HG03354 (cell line): ENCODE measurements around the gene ZC3H18.

Experiments used
- ATAC-seq: cut with Tn5 transposase; IDR thresholded peaks from one replicate; pipeline ENCODE4 v1.9.1; 2021; ENCODE audit warnings: mild to moderate bottlenecking; ENCODE audit not compliant: unreplicated experiment, poor library complexity, severe bottlenecking

The ZC3H18 gene

GRCh38 chr16:88576307-88576706, 6.1 kb downstream of the ZC3H18 start:
- ATAC-seq = no peak

GRCh38 chr16:88577166-88577565, 7.0 kb downstream of the ZC3H18 start:
- ATAC-seq = no peak

DNA sequence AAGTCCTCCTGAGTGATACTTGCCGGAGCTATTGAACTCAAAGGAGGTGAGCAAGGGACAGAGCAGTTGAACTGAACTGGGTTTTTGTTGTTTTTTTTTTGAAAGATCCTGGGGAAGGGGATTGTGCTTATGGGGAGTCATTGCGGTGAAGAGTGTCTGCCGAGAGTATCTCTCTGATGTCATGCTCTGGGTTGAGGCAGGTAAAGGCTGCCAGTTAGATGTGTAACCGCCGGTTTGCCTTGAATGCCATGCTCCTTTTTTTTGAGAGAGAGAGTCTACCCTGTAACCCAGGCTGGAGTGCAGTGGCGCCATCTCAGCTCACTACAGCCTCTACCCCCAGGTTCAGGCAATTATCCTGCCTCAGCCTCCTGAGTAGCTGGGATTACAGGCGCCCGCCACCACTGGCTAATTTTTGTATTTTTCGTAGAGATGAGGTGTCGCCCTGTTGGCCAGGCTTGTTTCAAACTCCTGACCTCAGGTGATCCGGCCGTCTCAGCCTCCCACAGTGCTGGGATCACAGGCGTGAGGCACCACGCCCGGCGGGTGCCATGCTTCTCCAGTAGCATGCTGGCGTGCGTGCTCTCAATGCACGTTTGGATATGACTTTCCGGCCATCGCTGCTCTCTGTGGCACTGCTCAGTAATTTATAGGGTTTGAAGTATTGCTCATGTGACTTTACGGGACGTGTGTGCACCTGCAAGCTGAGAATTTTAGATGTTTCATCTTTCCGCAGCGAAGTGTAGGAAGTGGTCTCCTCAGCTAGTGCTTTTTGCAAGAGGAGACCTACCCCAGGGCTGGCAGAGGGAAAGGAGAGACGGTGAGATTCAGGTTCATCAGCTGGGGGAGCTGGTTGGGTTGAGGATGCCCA, 8.5 kb downstream of the ZC3H18 start:
- ATAC-seq = no peak

DNA sequence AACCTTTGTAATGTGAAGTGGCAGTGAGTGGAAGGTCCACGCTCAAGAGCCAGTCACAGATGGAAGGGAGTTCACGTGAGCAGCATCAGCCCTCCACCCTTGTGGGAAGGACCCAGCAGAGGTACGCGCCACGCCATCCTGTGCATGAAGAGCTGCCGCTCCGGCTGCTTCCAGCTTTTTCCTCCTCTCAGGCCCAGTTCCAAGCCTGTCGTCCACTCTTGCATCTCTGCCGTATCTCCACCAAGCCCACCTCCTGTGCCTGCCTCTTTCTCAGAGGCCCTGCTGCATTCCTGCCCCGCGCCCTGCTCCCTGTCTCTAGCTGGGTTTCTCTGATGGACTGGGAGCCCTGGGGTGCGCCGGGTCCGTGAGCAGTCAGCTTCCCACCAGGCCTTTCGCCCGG, 10.2 kb downstream of the ZC3H18 start:
- no peak for ATAC-seq

GRCh38 chr16:88581033-88581432, 10.8 kb downstream of the ZC3H18 start:
- ATAC-seq = no peak

GRCh38 chr16:88582912-88583575, 12.8 kb downstream of the ZC3H18 start:
- no peak for ATAC-seq

DNA sequence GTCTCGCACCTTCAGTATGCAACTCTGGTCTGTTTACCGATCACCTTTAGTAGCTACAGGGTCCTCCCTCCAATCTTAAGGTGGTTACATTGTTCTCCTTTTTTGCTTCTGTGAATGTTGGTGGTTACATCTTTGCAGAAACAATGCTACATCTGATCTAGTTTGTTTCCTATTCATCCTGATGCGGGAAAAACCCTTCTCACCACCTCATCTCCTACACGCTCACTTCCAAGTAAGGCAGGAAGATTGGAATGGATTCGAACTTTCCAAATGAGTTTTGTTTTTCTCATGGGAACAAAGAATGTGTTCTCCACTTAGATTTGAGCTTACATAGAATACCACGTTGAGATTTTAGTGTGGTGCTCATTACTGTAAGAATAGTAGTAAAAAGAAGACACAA, 14.5 kb downstream of the ZC3H18 start:
- no peak for ATAC-seq

GRCh38 chr16:88585269-88585668, 15.1 kb downstream of the ZC3H18 start:
- no peak for ATAC-seq

GRCh38 chr16:88585927-88586581, 15.9 kb downstream of the ZC3H18 start:
- ATAC-seq = no peak

DNA sequence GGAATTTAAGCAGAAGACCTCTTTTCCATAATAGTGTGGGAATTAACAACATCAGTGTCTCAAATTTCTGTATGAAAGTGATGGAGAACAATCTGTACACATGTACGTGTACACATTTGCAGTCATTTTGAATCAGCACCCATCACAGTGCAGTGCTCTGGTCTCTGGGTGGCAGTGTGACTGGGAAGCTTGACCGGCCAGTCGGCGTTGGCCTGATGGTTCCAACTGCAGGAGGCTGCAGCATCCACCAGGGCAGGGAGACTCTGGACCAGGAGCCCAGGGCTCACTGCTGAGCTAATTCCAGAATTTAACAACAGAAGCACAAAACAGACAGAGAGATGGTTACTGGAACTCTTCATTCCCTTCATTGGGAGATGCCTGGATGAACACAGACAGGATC, 17.9 kb downstream of the ZC3H18 start:
- ATAC-seq = no peak

DNA sequence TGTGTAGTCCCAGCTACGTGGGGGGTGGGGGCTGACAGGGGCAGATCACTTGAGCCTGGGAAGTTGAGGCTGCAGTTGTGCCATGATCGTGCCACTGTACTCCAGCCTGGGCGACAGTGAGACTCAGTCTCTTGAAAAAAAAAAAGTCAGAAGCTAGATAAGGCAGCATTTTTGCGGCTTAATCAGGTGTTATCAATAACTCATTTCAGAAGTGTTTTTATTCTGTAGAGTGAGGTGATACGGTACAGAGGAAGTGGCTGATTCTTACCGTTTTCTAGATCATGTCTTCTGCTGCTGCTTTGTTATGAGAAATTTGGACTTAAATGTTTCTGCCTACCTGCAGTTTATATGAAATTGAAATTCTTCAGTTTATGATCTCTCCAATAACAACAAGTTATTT, 18.6 kb downstream of the ZC3H18 start:
- ATAC-seq = no peak

DNA sequence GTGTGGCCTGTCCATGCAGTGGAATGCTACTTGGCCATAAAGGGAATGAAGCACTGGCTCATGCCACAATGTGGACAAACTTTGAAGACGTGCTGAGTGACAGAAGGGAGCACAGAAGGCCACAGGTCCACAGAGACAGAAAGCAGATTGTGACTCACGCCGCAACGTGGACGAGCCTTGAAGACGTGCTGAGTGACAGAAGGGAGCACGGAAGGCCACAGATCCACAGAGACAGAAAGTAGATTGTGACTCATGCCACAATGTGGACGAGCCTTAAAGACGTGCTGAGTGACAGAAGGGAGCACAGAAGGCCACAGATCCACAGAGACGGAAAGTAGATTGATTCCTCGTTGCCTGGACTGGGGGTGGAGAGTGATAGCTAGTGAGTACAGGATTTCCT, 19.2 kb downstream of the ZC3H18 start:
- no peak for ATAC-seq

- ATAC-seq = no peak
These were observed 21.4 kb downstream of the ZC3H18 start for GRCh38 chr16:88591577-88592021.

DNA sequence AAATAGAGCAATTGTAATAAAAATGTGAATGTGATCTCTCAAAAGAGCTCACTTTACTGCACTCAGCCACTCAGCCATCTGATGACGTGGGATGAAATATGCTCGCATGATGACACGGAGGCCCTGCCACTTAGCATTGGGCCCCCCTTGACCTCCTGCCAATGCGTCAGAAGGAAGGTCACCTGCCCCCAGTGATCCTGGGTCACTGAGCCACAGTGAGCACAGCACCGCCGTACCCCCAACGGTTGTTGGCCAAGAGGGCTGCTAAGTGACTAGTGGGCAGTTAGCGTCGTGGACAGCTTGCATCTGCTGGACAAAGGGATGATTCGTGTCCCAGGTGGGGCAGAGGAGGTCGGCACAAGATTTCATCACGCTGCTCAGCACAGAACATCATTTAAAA, 22.9 kb downstream of the ZC3H18 start:
- no peak for ATAC-seq

DNA sequence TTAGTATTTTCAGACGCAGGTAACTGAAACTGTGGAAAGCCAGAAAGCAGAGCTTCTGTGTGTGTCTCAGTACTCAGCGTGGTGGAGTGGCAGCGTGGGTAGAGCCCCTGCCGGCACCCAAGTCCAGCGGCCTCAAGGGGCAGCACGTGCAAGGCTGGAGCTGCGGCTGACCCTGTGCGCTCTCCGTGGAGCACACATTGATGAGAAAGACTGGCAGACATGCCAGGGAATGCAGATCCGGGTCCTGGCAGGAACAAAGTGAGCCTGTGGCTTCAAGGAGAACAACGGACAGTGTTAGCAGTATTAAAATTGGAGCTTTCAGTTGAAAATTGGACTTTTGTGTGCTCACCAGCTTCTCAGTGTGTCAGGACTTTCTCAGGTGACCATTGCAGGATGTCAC, 23.3 kb downstream of the ZC3H18 start:
- no peak for ATAC-seq

DNA sequence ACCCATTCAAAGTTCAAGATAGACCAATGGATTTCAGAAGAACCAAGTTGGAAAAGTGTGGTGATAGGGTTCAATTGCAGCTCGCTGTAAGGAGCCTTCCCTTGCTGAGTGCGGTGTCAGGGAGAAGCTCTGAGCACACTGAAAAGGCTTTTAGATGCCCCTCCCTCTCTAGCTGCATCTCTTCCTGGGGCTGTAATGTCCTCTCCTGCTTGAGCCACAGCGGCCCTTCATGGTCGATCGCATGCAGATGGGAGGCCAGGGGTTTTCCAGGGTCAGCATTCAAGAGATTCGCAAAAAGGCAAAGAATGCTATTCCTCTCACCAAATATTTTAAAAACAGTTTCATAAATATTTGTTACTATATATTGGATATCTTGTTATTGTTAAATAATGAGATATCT, 23.7 kb downstream of the ZC3H18 start:
- ATAC-seq = no peak

DNA sequence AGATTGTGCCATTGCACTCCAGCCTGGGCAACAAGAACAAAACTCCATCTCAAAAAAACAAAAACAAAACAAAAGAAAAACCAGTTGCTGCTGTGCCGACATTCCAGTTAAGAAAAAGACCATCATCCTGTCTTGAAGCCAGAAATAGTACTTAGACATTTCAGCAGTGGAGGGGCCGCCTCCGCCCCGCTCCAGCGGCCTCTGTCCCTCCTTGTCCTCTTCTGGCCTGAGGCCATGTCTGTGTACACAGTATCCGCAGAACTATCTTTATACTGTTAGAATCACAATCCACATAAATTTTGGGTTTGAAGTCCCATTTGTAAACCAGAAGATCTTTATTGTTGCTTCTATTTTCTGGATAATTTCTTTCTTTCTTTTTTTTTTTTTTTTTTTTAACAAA, 24.9 kb downstream of the ZC3H18 start:
- no peak for ATAC-seq

DNA sequence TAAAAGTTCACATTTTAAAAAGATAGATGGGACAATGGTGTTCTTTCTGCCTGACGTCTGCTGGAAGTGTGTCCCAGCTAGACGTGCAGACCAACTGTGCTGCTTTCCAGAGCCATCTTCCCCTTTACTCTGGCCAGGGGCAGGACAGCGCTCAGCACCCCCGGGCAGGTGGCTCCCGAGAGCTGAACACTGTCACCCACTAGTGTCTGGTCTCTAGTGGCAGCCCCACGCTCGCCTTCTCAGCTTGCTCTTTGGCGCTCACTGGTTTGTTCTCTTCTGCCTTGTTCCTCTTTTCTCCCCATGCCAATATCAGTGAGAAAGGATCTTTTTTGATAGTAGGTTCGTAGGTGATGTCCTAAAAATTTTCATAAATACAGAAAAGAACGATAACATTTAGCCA, 25.7 kb downstream of the ZC3H18 start:
- ATAC-seq = no peak

GRCh38 chr16:88596483-88596882, 26.3 kb downstream of the ZC3H18 start:
- ATAC-seq = no peak

DNA sequence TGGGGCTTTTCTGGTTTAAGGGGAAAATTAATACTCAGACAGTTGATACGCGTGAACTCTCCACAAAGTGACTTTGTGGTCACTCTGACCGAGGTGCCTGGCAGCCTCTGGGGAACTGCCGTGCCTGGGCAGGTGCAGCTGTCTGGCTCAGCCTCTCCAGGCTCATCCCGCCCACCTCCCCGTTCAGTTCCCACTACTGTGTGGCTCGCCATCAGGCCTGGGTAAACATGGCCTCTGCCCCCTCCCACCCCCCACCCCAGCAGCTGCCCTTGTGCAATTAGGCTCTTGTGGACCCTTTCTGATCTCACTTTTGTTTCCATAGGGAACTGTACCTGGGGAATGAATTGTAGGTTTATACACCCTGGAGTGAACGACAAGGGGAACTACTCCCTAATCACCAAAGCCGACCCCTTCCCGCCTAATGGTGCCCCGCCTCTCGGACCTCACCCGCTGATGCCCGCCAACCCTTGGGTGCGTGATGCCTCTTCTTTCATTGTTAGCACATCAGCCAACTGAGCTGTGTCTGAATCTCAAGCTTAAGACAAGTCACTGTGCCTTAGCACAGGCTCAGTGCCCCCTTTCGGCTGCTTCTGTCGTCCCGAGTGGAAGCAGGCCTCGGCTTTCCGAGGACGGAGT, 27.8 kb downstream of the ZC3H18 start:
- no peak for ATAC-seq
